Cardiac muscle cell (in vitro differentiated cells and primary cell): Measurements from ENCODE around the gene MCM6. TPM values are rescaled to one million over a fixed set of nuclear protein-coding genes. Genes with fewer than 3 reads are reported as not detected.
A peak's percentile ranks its signal among the peaks of the same experiment; 100 is the strongest.

Source experiments
- DNase-seq, 2 donors: peaks; one replicate each; pipeline versions ENCODE4 v3.0.0 to v3.0.0-alpha.2; 2010 to 2017; ENCODE audit warnings: low read depth in 1 of 2, low spot score in 1 of 2
- H3K27ac ChIP-seq: fragments of 200-600 bp; sonication (generic); 2 replicates; pipeline ENCODE4 v1.5.1; 2016
- H3K27me3 ChIP-seq: fragments of 200-600 bp; sonication (generic); 2 replicates; pipeline ENCODE4 v1.6.0; 2016; ENCODE audit warnings: control low read depth
- H3K36me3 ChIP-seq: fragments of 200-600 bp; sonication (generic); 2 replicates; pipeline ENCODE4 v1.5.1; 2016; ENCODE audit warnings: control low read depth
- H3K4me1 ChIP-seq: fragments of 200-600 bp; sonication (generic); 2 replicates; pipeline ENCODE4 v1.8.1; 2017; ENCODE audit warnings: low read depth, mild to moderate bottlenecking, mixed run types
- H3K4me3 ChIP-seq: fragments of 200-600 bp; sonication (generic); 2 replicates; pipeline ENCODE4 v1.5.1; 2016; ENCODE audit warnings: mild to moderate bottlenecking
- H3K9me3 ChIP-seq: fragments of 200-600 bp; sonication (generic); 2 replicates; pipeline ENCODE4 v1.5.1; 2017; ENCODE audit warnings: low read depth, mild to moderate bottlenecking, control low read depth
- CTCF ChIP-seq: IDR thresholded peaks from 2 replicates; pipeline ENCODE4 v1.5.1; 2012; ENCODE audit warnings: low read depth, mild to moderate bottlenecking, low read length
- polyA plus RNA-seq: library from polyadenylated mRNA; unstranded; fragments of >200 nt; fragmentation: Nextera tagmentation; extraction: Ambion mirVana; gene quantifications from 2 replicates; pipeline ENCODE4 v1.2.1, GENCODE V29; 2016
- total RNA-seq: library from RNA; depleted of rRNA; stranded (reverse); fragments of >200 nt; gene quantifications from 2 replicates; pipeline ENCODE4 v1.2.3, GENCODE V29; 2016

MCM6 gene
- total and polyA plus RNA-seq, 2 experiments from 2014 or later, result 12.8 to 32.0 TPM

- DNase-seq, result peak in 1 of 2 donors; percentile 12
Measured at GRCh38 chr2:135909976-135910375, 33.7 kb upstream of the MCM6 start.

DNA sequence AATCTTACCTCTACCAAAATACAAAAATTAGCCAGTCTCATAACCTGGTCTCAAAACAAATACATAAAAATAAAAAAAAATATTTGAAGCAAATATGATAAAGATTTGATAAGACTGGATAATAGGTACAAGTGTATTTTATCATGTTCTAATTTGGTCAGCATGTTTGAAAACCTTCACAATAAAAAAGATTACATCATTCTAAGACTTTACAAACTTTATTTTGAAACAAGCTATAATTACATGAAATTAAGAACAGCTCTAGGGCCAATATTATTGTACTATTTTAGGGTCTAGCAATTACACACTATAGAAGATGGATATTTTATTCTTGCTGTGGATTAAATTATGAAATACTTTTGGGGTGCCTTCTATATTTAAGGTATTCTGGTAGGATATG lies 29.4 kb upstream of the MCM6 start:
- Histone ChIP-seq H3K27ac (no peak overlapping the region), H3K36me3 (peaks cover 52% of the 10 kb centered on the region), H3K4me1 (no peaks in the 10 kb centered on the region), H3K27me3 (no peaks in the 10 kb centered on the region), H3K9me3 (no peaks in the 10 kb centered on the region), H3K4me3 (no peak overlapping the region)
- no peak for DNase-seq
- no peak for TF ChIP-seq CTCF

More at GRCh38 chr2:135909976-135910375, 33.7 kb upstream of the MCM6 start:
- Histone ChIP-seq H3K4me3 (no peak overlapping the region), H3K27me3 (no peaks in the 10 kb centered on the region), H3K36me3 (peaks cover 68% of the 10 kb centered on the region), H3K9me3 (no peaks in the 10 kb centered on the region), H3K27ac (no peak overlapping the region), H3K4me1 (no peaks in the 10 kb centered on the region)
- no peak for TF ChIP-seq CTCF

- peak in 1 of 2 donors; percentile 65 for DNase-seq
- Histone ChIP-seq H3K27me3 (no peaks in the 10 kb centered on the region), H3K36me3 (peaks cover 40% of the 10 kb centered on the region), H3K9me3 (no peaks in the 10 kb centered on the region), H3K4me1 (no peaks in the 10 kb centered on the region), H3K27ac (peak overlapping the region; percentile 5), H3K4me3 (no peak overlapping the region)
- no peak for TF ChIP-seq CTCF
Measured at GRCh38 chr2:135904341-135904989, 28.2 kb upstream of the MCM6 start.

- H3K27ac ChIP-seq, result peak overlapping the region; percentile 72
- no peak for TF ChIP-seq CTCF
- no peaks in the 10 kb centered on the region for H3K9me3 ChIP-seq
- peaks cover 33% of the 10 kb centered on the region for H3K36me3 ChIP-seq
- no peak overlapping the region for H3K4me3 ChIP-seq
- H3K4me1 ChIP-seq, result no peaks in the 10 kb centered on the region
- no peak for DNase-seq
- H3K27me3 ChIP-seq, result no peaks in the 10 kb centered on the region
Measured at GRCh38 chr2:135903650-135904049, 27.4 kb upstream of the MCM6 start.

DNA sequence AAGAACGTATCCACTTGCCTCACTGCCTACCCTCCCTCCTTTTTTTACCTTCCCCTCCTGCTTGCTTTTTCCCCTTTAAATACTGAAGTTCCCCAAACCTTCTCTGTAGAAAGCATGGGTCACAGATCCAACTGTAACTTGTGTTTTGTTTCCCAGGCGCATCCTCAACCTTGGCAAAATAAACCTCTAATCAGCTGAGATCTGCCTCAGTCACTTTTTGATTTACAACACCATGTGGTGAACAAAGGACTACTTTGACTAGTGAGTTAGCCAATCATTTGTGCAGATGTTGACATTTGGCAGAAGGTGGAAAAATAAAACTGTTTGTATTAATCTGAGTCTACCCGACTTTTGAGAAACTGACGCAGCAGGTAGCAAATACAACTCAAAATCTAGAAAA lies 23.3 kb upstream of the MCM6 start:
- Histone ChIP-seq H3K36me3 (peaks cover 4% of the 10 kb centered on the region), H3K4me3 (no peak overlapping the region), H3K27ac (no peak overlapping the region), H3K9me3 (no peaks in the 10 kb centered on the region), H3K27me3 (no peaks in the 10 kb centered on the region), H3K4me1 (no peaks in the 10 kb centered on the region)
- no peak for DNase-seq
- TF ChIP-seq CTCF, result no peak
